ENCODE measurements around the gene KLHL22. TPM values are rescaled to one million over a fixed set of nuclear protein-coding genes. Genes with fewer than 3 reads are reported as not detected.

KLHL22 gene
- total and polyA plus RNA-seq, 2 of the 13 experiments (the other 11 are each of a cell fraction or from before 2014, with no cell fraction given): 10.9 to 14.8 TPM

DNA sequence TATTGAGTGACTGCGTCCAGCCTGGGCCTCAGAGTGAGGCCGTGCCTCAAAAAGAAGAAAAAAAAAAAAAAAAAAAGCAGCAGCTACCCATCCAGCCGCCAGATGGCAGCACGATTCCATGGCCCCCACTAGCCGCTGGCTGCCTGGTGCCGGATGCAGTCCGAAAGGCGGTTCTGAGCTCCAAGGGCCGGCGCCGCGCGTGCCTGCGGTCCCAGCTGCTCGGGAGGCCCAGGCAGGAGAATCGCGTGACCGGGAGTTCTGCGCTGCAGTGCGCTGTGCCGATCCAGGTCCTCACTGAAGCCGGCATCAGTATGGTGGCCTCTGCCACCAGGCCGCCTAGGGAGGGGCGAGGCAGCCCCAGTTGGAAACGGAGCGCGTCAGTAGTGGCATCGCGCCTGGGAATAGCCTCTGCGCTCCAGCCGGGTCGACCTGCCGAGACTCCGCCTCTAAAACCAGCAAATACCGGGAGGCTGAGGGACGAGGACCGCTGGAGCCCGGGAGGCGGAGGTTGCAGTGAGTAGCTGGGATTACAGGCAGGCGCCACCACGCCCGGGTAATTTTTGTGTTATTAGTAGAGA lies 77.3 kb downstream of the KLHL22 start (continued):
- TF ChIP-seq, protein P1, sequence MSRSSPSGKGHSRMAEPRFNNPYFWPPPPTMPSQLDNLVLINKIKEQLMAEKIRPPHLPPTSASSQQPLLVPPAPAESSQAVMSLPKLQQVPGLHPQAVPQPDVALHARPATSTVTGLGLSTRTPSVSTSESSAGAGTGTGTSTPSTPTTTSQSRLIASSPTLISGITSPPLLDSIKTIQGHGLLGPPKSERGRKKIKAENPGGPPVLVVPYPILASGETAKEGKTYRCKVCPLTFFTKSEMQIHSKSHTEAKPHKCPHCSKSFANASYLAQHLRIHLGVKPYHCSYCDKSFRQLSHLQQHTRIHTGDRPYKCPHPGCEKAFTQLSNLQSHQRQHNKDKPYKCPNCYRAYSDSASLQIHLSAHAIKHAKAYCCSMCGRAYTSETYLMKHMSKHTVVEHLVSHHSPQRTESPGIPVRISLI (CRISPR knock-in tag; IDR thresholded peaks at IDR 0.05; ENCODE audit: borderline replicate concordance): peak; percentile 99
- TF ChIP-seq, protein P2, sequence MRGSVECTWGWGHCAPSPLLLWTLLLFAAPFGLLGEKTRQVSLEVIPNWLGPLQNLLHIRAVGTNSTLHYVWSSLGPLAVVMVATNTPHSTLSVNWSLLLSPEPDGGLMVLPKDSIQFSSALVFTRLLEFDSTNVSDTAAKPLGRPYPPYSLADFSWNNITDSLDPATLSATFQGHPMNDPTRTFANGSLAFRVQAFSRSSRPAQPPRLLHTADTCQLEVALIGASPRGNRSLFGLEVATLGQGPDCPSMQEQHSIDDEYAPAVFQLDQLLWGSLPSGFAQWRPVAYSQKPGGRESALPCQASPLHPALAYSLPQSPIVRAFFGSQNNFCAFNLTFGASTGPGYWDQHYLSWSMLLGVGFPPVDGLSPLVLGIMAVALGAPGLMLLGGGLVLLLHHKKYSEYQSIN (CRISPR knock-in tag; IDR thresholded peaks at IDR 0.05; ENCODE audit: borderline replicate concordance): no peak
- TF ChIP-seq SALL1 (CRISPR knock-in tag; IDR thresholded peaks at IDR 0.05) (peak; percentile 40; the same call in 1 of the 2 replicates), ZNF460 (CRISPR knock-in tag; IDR thresholded peaks at IDR 0.05; ENCODE audit: borderline replicate concordance) (no peak), CHD4 (IDR thresholded peaks at IDR 0.05; ENCODE audit: borderline replicate concordance, low read length) (no peak), ZNF550 (CRISPR knock-in tag; IDR thresholded peaks at IDR 0.05; ENCODE audit: borderline replicate concordance) (no peak), CBX5 (CRISPR knock-in tag; IDR thresholded peaks at IDR 0.05; ENCODE audit: borderline replicate concordance) (no peak), WIZ (CRISPR knock-in tag; IDR thresholded peaks at IDR 0.05) (no peak), DR1 (CRISPR knock-in tag; IDR thresholded peaks at IDR 0.05) (no peak), KAT7 (CRISPR knock-in tag; IDR thresholded peaks at IDR 0.05; ENCODE audit: borderline replicate concordance) (no peak), ZSCAN22 (CRISPR knock-in tag; IDR thresholded peaks at IDR 0.05) (no peak), ZNF660 (CRISPR knock-in tag; IDR thresholded peaks at IDR 0.05; ENCODE audit: borderline replicate concordance, low read depth) (no peak), SPEN (CRISPR knock-in tag; IDR thresholded peaks at IDR 0.05; ENCODE audit: low read depth) (peak; percentile 42; the same call in 1 of the 2 replicates), NBN (conservative IDR thresholded peaks at IDR 0.05) (no peak), IRF2 (CRISPR knock-in tag; IDR thresholded peaks at IDR 0.05) (no peak), HNF4G (IDR thresholded peaks at IDR 0.05; ENCODE audit: borderline replicate concordance, low read depth, low read length) (no peak), HNF4G (CRISPR knock-in tag; IDR thresholded peaks at IDR 0.05; ENCODE audit: borderline replicate concordance, low read depth) (0 out of 2 replicates have a peak, but pooled peaks have one; percentile 19), ZNF562 (CRISPR knock-in tag; IDR thresholded peaks at IDR 0.05; ENCODE audit: borderline replicate concordance) (no peak)
- TF ChIP-seq, protein P3, sequence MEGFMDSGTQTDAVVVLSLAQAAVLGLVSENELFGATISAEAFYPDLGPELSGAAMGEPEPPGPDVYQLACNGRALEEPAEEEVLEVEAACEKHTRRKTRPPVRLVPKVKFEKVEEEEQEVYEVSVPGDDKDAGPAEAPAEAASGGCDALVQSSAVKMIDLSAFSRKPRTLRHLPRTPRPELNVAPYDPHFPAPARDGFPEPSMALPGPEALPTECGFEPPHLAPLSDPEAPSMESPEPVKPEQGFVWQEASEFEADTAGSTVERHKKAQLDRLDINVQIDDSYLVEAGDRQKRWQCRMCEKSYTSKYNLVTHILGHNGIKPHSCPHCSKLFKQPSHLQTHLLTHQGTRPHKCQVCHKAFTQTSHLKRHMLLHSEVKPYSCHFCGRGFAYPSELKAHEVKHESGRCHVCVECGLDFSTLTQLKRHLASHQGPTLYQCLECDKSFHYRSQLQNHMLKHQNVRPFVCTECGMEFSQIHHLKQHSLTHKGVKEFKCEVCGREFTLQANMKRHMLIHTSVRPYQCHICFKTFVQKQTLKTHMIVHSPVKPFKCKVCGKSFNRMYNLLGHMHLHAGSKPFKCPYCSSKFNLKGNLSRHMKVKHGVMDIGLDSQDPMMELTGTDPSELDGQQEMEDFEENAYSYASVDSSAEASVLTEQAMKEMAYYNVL (CRISPR knock-in tag; IDR thresholded peaks at IDR 0.05; ENCODE audit: borderline replicate concordance): peak; percentile 49; the same call in 1 of the 2 replicates
- TF ChIP-seq, protein P4, sequence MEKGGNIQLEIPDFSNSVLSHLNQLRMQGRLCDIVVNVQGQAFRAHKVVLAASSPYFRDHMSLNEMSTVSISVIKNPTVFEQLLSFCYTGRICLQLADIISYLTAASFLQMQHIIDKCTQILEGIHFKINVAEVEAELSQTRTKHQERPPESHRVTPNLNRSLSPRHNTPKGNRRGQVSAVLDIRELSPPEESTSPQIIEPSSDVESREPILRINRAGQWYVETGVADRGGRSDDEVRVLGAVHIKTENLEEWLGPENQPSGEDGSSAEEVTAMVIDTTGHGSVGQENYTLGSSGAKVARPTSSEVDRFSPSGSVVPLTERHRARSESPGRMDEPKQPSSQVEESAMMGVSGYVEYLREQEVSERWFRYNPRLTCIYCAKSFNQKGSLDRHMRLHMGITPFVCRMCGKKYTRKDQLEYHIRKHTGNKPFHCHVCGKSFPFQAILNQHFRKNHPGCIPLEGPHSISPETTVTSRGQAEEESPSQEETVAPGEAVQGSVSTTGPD (CRISPR knock-in tag; IDR thresholded peaks at IDR 0.05): no peak
- TF ChIP-seq, protein P5, sequence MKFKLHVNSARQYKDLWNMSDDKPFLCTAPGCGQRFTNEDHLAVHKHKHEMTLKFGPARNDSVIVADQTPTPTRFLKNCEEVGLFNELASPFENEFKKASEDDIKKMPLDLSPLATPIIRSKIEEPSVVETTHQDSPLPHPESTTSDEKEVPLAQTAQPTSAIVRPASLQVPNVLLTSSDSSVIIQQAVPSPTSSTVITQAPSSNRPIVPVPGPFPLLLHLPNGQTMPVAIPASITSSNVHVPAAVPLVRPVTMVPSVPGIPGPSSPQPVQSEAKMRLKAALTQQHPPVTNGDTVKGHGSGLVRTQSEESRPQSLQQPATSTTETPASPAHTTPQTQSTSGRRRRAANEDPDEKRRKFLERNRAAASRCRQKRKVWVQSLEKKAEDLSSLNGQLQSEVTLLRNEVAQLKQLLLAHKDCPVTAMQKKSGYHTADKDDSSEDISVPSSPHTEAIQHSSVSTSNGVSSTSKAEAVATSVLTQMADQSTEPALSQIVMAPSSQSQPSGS (CRISPR knock-in tag; IDR thresholded peaks at IDR 0.05): peak; percentile 71; the same call in 1 of the 2 replicates

All from HepG2 (cell line).